Measurements from ENCODE around the gene ADPRS. TPM values are rescaled to one million over a fixed set of nuclear protein-coding genes. Genes with fewer than 3 reads are reported as not detected.

Gene ADPRS
- total and polyA plus RNA-seq, 2 donors (not counting 3 experiments of a cell fraction or from before 2014, with no cell fraction given) = 32.9 to 48.1 TPM

GRCh38 chr1:36132029-36132428, 43.3 kb downstream of the ADPRS start:
- no peak overlapping the region for H3K9ac ChIP-seq (replicated peaks; ENCODE audit: extremely low read depth, insufficient read depth, low read length)
- no peak overlapping the region for H3K27ac ChIP-seq (ENCODE audit: insufficient read depth, low read depth, low read length)
- FAIRE-seq = no peak
- POLR2A ChIA-PET = no interaction called here
- intact Hi-C loops (cut with micrococcal nuclease) (no loop called here), dilution Hi-C loops (cut with MboI; ENCODE audit: extremely low pct_ligation_motif_present, low sequenced_read_pairs) (no loop called here)
- H2AFZ ChIP-seq (ENCODE audit: low read depth, low read length) = no peak overlapping the region
- no peaks in the 10 kb centered on the region for H3K27me3 ChIP-seq (ENCODE audit: control insufficient read depth in 2 of 2, insufficient read depth in 2 of 2, low read length in 2 of 2)
- no peak overlapping the region for H3K4me3 ChIP-seq (replicated peaks in 1 of 3; ENCODE audit: insufficient read depth in 1 of 3, low read depth in 1 of 3, low read length in 3 of 3)
- H3K9me3 ChIP-seq (replicated peaks; ENCODE audit: control insufficient read depth, insufficient read depth, low read length) = no peaks in the 10 kb centered on the region
- DNase-seq (ENCODE audit: low read depth, low spot score) = no peak
- H3K4me2 ChIP-seq (ENCODE audit: insufficient read depth, low read length) = no peak overlapping the region
- no peaks in the 10 kb centered on the region for H3K79me2 ChIP-seq (ENCODE audit: control insufficient read depth, insufficient read depth, low read length)
- no peak for TF ChIP-seq JUN (IDR thresholded peaks at IDR 0.05; ENCODE audit: borderline replicate concordance, insufficient read depth, insufficient read length, low read depth)
- TF ChIP-seq POLR2A (IDR thresholded peaks at IDR 0.05; ENCODE audit: low read depth, low read length) = no peak
- TF ChIP-seq CTCF (IDR thresholded peaks at IDR 0.05; ENCODE audit: extremely low read depth in 1 of 2, insufficient read depth in 1 of 2, low read depth in 1 of 2, low read length in 2 of 2) = no peak
- TF ChIP-seq, protein P1, sequence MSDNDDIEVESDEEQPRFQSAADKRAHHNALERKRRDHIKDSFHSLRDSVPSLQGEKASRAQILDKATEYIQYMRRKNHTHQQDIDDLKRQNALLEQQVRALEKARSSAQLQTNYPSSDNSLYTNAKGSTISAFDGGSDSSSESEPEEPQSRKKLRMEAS (IDR thresholded peaks at IDR 0.05; ENCODE audit: insufficient read depth, insufficient read length) = no peak
- TF ChIP-seq FOS (IDR thresholded peaks at IDR 0.05; ENCODE audit: borderline replicate concordance, insufficient read depth, low read length) = no peak
- TF ChIP-seq POLR2AphosphoS5 (IDR thresholded peaks at IDR 0.05; ENCODE audit: insufficient read depth, low read depth, low read length) = no peak
- no peak for TF ChIP-seq MYC (IDR thresholded peaks at IDR 0.05; ENCODE audit: low read depth, low read length)
- TF ChIP-seq GATA2 (IDR thresholded peaks at IDR 0.05; ENCODE audit: insufficient read depth, insufficient read length, low read depth, low read length) = no peak
- TF ChIP-seq EZH2 (IDR thresholded peaks at IDR 0.05; ENCODE audit: borderline replicate concordance, low read depth, low read length, severe bottlenecking) = no peak
- CTCF ChIA-PET = interaction anchor here (1.2 to 5.7 kb wide), 2 partner anchors 18 to 31 kb away, joined by 3 to 233 read pairs; partner anchors contain the start of gene TRAPPC3
- no peaks in the 10 kb centered on the region for H4K20me1 ChIP-seq (replicated peaks; ENCODE audit: control insufficient read depth, extremely low read depth, insufficient read depth, low read length)
- no peaks in the 10 kb centered on the region for H3K9me1 ChIP-seq (replicated peaks; ENCODE audit: control insufficient read depth, extremely low read depth, insufficient read depth, low read length)
- H3K36me3 ChIP-seq (ENCODE audit: control insufficient read depth in 2 of 2, extremely low read depth in 1 of 2, insufficient read depth in 2 of 2, low read length in 2 of 2) = no peaks in the 10 kb centered on the region
- peaks cover 38% of the 10 kb centered on the region for H3K4me1 ChIP-seq (ENCODE audit: control insufficient read depth, extremely low read depth, insufficient read depth, low read length)
- no TSS peak for BruUV-seq (replicated peaks)

Measured in endothelial cell of umbilical vein (primary cell).